Pancreas (tissue), 10 donors: ENCODE results near the gene TP63. TPM values are rescaled to one million over a fixed set of nuclear protein-coding genes. Genes with fewer than 3 reads are reported as not detected.

Experiments
- ATAC-seq, 4 donors: fragments of 200-7000 bp; cut with Tn5 transposase; one replicate each; pipeline versions ENCODE4 v1.8.0 to v1.9.1; 2020; ENCODE audit warnings: mild to moderate bottlenecking in 4 of 4, moderate library complexity in 4 of 4
- DNase-seq, 6 donors: peaks; one replicate each; pipeline ENCODE4 v3.0.0-alpha.2; 2020
- FAIRE-seq: peaks from 2 replicates; lab custom pipeline; 2012; peaks lifted over from hg19 to GRCh38; lab: Jason Lieb, UNC
- H3K27ac ChIP-seq, 4 donors: fragments of 200-600 bp; sonication (generic); 1 replicate in 3 of 4; 2 replicates in 1 of 4; pipeline versions ENCODE4 v1.5.0 to v1.8.0; 2020
- H3K27me3 ChIP-seq, 4 donors: fragments of 200-600 bp; one replicate each; pipeline ENCODE4 v1.8.0; 2021
- H3K36me3 ChIP-seq, 3 donors: fragments of 200-600 bp; sonication (generic) in 1 of 3; one replicate each; pipeline versions ENCODE4 v1.5.0 to v1.8.0; 2020 to 2021
- H3K4me1 ChIP-seq, 3 donors: fragments of 200-600 bp; one replicate each; pipeline ENCODE4 v1.8.0; 2021
- H3K4me3 ChIP-seq, 4 donors: fragments of 200-600 bp; sonication (generic) in 2 of 4; one replicate each; pipeline versions ENCODE4 v1.5.0 to v1.8.0; 2020 to 2021
- H3K9me3 ChIP-seq, 4 donors: fragments of 200-600 bp; one replicate each; pipeline ENCODE4 v1.8.0; 2021
- WGBS, 2 donors: extraction: QIAGEN DNeasy Blood & Tissue Kit; methylation state at CpG; one replicate each; pipeline ENCODE4 v1.1.7; 2013; 5-methylcytosine and 5-hydroxymethylcytosine counted together
- intact Hi-C, 3 donors: fragments of 100-400 bp; cut with DNase I; formaldehyde crosslinking; loops; one replicate each; pipeline versions ENCODE4 v1.11.1 to v1.14.2; 2022
- polyA plus RNA-seq, 2 donors: library from polyadenylated mRNA; stranded (reverse); fragments of 200-250 nt; gene quantifications; one replicate each; pipeline ENCODE4 v1.2.3, GENCODE V29; 2013
- total RNA-seq, 6 donors: library from RNA; stranded (reverse); fragmentation: NEBNext Ultra II Directional in 4 of 6; extraction: Animal tissue kit (Norgen Biotek cat#: 25700) in 4 of 6; gene quantifications; one replicate each; pipeline versions ENCODE4 v1.2.1 to v1.2.4, GENCODE V29; 2021 to 2023
- TF ChIP-seq, protein P1 (sequence below), 4 donors: fragments of 200-600 bp; sonication (generic) in 3 of 4; IDR thresholded peaks; one replicate each; pipeline versions ENCODE4 v1.5.0 to v1.8.0; 2021; ENCODE audit warnings: antibody characterized with exemption in 4 of 4
- donor health status: healthy with polysubstance abuse.
- donor health status: DM: no; HTN: no; CAD: no; lungs with moderate emphysema.
- donor health status: DM: no; HTN: no; CAD: no.
- donor health status: control.
- donor health status: control.
- donor health status: Bipolar disorder and iron deficiency.
- donor health status: DM: yes; HTN: yes; CAD: no.
- donor health status: DM: no; HTN: no; CAD: no.
- donor health status: DM: no; HTN: no; CAD: no.
- donor health status: DM: yes; HTN: yes; CAD: no.

The TP63 gene
- total and polyA plus RNA-seq, 8 donors: 0.02 to 0.47 (median 0.06) TPM; not detected in 3

DNA sequence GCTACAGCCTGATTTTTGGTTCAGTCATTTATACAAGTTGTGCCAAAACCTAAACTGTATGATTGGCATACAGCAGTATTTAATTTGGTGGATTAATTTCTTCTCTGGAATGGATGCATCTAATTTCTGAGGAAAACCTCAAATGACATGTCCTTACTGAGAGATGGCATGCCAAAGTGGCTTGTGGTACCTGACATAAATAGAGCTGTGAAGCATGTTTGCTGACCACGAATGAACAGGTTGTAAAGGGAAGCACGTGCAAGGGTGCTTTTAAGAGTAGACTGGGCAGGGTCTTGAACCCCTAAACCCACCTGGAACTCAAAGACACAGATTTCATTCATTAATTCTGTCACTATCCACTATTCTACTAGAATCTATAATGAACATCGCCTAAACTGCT lies 77.2 kb downstream of the TP63 start:
- FAIRE-seq (no peak), ATAC-seq (no peak), DNase-seq (no peak)
- Histone ChIP-seq H3K9me3 (no peaks in the 10 kb centered on the region), H3K4me1 (peaks cover 0 to 5% (median 0%) of the 10 kb centered on the region in 3 donors), H3K27me3 (no peaks in the 10 kb centered on the region), H3K36me3 (no peaks in the 10 kb centered on the region), H3K27ac (no peak overlapping the region), H3K4me3 (no peak overlapping the region)
- TF ChIP-seq, protein P1, sequence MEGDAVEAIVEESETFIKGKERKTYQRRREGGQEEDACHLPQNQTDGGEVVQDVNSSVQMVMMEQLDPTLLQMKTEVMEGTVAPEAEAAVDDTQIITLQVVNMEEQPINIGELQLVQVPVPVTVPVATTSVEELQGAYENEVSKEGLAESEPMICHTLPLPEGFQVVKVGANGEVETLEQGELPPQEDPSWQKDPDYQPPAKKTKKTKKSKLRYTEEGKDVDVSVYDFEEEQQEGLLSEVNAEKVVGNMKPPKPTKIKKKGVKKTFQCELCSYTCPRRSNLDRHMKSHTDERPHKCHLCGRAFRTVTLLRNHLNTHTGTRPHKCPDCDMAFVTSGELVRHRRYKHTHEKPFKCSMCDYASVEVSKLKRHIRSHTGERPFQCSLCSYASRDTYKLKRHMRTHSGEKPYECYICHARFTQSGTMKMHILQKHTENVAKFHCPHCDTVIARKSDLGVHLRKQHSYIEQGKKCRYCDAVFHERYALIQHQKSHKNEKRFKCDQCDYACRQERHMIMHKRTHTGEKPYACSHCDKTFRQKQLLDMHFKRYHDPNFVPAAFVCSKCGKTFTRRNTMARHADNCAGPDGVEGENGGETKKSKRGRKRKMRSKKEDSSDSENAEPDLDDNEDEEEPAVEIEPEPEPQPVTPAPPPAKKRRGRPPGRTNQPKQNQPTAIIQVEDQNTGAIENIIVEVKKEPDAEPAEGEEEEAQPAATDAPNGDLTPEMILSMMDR (IDR thresholded peaks at IDR 0.05): no peak
- 62 to 65% methylated on average over 3 of the region's 3 CpGs for WGBS, 2 donors
- intact Hi-C loops: no loop called here

DNA sequence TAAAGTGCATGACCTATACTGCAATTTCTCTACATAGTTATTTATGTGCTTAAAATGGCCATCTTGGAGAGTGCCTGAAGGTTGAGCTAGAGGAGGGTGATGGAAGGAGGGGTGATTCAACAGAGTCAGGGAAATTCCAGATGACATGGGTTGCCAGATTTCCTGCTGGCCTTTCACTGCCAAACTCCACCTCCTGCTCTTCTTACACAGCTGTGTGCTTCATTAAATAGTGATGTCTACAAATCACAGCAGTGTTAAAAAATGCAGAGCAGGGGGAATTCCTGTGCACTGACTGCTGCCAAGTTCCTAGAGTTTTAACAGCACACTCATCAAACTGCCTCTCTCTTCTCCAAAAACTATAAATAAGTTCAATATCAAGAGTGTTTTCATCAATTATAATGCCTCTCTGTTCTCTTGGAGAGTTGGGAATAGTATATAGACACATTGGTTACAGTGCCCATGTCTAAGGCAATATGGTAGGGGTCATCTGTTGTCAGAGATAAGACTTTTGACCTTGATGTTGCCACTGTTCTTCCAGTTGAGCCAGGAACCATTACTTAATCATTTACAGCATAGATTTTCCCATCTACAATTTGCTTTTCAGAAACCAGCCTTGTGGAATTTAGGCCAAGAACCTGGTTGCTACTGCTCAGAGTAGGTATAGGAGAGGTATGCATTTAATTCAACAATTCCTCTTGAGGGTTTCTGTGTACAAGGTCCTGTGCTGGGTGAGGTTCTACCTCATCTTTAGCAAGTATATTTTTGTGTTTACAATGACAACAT lies 79.6 kb downstream of the TP63 start:
- Histone ChIP-seq H3K9me3 (no peaks in the 10 kb centered on the region), H3K4me1 (peaks cover 0 to 5% (median 0%) of the 10 kb centered on the region in 3 donors), H3K4me3 (no peak overlapping the region), H3K27me3 (no peaks in the 10 kb centered on the region), H3K27ac (peak overlapping the region in 2 of 4 donors; percentile 55 to 62), H3K36me3 (no peaks in the 10 kb centered on the region)
- FAIRE-seq: peak; percentile 69
- peak in 3 of 6 donors; percentile 24 to 51 (median 25) for DNase-seq
- intact Hi-C loops: no loop called here
- TF ChIP-seq, protein P1 (IDR thresholded peaks at IDR 0.05): no peak
- ATAC-seq: peak; percentile 53 to 94 (median 92)

DNA sequence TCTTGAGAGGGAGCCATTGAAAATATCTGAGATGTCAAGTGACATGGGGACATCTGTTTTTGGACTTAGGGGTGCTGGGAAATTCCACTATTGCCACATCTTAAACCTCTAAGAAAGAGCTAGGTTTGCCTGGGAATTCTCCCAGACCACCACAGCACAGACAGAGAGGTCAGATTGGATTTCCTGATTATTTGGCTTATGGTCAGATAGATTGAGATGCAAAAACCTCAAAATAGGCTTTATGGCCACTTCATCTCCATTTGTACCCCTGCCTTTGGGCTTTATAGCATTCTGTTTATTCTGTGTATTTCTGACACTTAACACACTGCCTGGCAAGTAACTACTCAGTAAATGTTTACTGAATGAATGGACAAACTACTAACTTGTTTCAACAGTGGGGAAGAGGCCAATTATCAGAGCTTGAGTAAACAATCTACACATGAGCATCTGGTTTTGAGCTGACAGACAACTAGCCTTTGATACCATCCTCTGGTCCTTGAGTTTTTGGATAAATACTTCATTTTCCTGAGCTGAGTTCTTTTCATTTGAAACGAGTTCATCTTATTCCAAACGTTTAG lies 81.8 kb downstream of the TP63 start:
- peak in 1 of 4 donors; percentile 32 for ATAC-seq
- H3K9me3 ChIP-seq: no peaks in the 10 kb centered on the region
- peaks cover 0 to 5% (median 0%) of the 10 kb centered on the region in 3 donors for H3K4me1 ChIP-seq
- no peak for DNase-seq
- intact Hi-C loops: no loop called here
- H3K4me3 ChIP-seq: no peak overlapping the region
- FAIRE-seq: no peak
- no peaks in the 10 kb centered on the region for H3K27me3 ChIP-seq
- TF ChIP-seq, protein P1 (IDR thresholded peaks at IDR 0.05): no peak
- no peak overlapping the region for H3K27ac ChIP-seq
- no peaks in the 10 kb centered on the region for H3K36me3 ChIP-seq
- WGBS, 2 donors: 36 to 45% methylated on average over 2 of the region's 2 CpGs

DNA sequence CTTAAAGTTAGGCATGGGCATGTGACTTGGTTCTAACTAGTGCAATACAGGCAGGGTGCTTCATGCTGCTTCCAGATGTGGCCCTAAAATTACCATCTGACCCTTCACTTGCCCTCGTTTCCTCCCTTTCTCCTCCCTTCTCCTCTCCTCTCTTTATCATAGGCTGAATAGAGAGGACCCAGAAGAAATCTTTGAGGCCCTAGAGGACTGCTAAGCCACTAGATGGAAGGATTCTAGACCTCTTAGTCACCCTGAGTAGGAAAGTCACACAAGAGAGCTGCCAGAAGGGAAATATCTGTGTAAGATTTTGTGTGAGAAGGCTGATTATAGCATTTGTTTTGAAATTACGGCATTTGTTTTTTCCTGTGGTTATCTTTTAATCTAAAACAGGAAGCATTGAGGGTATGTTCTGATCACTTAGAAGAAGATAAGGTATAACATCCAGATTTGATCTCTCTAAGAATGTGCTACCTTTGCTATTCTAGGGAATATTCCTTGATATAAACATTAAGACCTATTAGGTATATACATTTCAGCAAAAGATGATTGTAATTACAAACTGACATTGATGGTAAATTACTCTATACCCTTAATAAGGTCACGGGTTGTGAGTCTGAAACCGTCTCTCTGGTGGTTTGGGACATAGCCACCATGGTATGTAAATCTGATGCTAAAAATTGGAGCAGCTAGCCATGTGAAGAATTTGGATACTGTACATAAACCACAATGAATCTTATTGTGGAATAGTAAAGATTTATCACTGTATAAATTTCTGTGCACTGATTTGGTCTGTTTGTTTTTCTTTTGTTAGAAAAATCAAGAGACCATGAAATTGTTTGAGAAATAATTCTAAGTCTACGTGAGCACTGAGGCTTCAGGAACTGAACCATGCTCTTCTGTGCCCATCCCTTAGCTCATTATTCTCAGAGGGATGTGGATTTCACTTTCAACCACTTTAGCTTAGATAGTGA lies 84.1 kb downstream of the TP63 start:
- ATAC-seq (no peak), FAIRE-seq (no peak), DNase-seq (no peak)
- no peak overlapping the region for H3K4me3 ChIP-seq
- peaks cover 0 to 5% (median 0%) of the 10 kb centered on the region in 3 donors for H3K4me1 ChIP-seq
- intact Hi-C loops: no loop called here
- TF ChIP-seq, protein P1 (IDR thresholded peaks at IDR 0.05): no peak
- H3K36me3 ChIP-seq: no peaks in the 10 kb centered on the region
- H3K27ac ChIP-seq: no peak overlapping the region
- no peaks in the 10 kb centered on the region for H3K27me3 ChIP-seq
- WGBS, 2 donors: 55 to 60% methylated on average over 5 of the region's 5 CpGs
- H3K9me3 ChIP-seq: no peaks in the 10 kb centered on the region
